B cell (primary cell): Measurements from ENCODE around the gene INAFM2. TPM values are rescaled to one million over a fixed set of nuclear protein-coding genes. Genes with fewer than 3 reads are reported as not detected.

Experiments used
- ATAC-seq: fragments of 200-7000 bp; cut with Tn5 transposase; one replicate; pipeline ENCODE4 v1.10.0; 2021; ENCODE audit warnings: low read depth, mild to moderate bottlenecking, moderate number of reproducible peaks, moderate library complexity
- CTCF ChIA-PET: fragments of 350-600 bp; sonication (Branson Sonifier 250); formaldehyde crosslinking; loops from one replicate; lab custom pipeline; 2021; ENCODE audit warnings: antibody characterized with exemption, inconsistent platforms; lab: Charles Lee
- POLR2A ChIA-PET: fragments of 350-600 bp; sonication (Branson Sonifier 250); formaldehyde crosslinking; loops from one replicate; lab custom pipeline; 2021; ENCODE audit warnings: antibody characterized with exemption; lab: Charles Lee
- DNase-seq: peaks from one replicate; pipeline ENCODE4 v3.0.0; 2013
- H2AFZ ChIP-seq: 2 replicates; pipeline ENCODE4 v1.6.1; 2012; ENCODE audit warnings: mild to moderate bottlenecking, low read depth, low read length; ENCODE audit not compliant: insufficient read depth, poor library complexity, severe bottlenecking
- H3K27ac ChIP-seq, 2 donors: 1 replicate in 1 of 2; 2 replicates in 1 of 2; pipeline ENCODE4 v1.5.1; 2012 to 2013; ENCODE audit warnings: low read length in 2 of 2, mild to moderate bottlenecking in 2 of 2, moderate library complexity in 1 of 2
- H3K27me3 ChIP-seq, 4 experiments: fragments of 200-600 bp in 1 of 4; sonication (generic) in 1 of 4; replicated peaks in 1 of 4; 1 replicate in 2 of 4; 2 replicates in 2 of 4; pipeline versions ENCODE4 v1.6.1 to v1.7.0; 2013 to 2016; ENCODE audit warnings: low read length in 3 of 4, mild to moderate bottlenecking in 2 of 4, mixed read lengths in 1 of 4, moderate library complexity in 1 of 4; ENCODE audit not compliant: insufficient read depth in 4 of 4, control insufficient read depth in 3 of 4; ENCODE audit errors: control extremely low read depth in 1 of 4
- H3K36me3 ChIP-seq, 2 experiments: replicated peaks in 1 of 2; 1 replicate in 1 of 2; 2 replicates in 1 of 2; pipeline versions ENCODE4 v1.6.1 to v1.7.1; 2013; ENCODE audit warnings: low read length in 1 of 2; ENCODE audit not compliant: insufficient read depth in 2 of 2, control insufficient read depth in 1 of 2; ENCODE audit errors: control extremely low read depth in 1 of 2, extremely low read depth in 1 of 2
- H3K4me1 ChIP-seq, 2 donors: fragments of 200-600 bp in 1 of 2; sonication (generic) in 1 of 2; 1 replicate in 1 of 2; 2 replicates in 1 of 2; pipeline versions ENCODE4 v1.5.1 to v1.6.1; 2013 to 2017; ENCODE audit warnings: low read length in 2 of 2; ENCODE audit not compliant: control insufficient read depth in 2 of 2, insufficient read depth in 2 of 2
- H3K4me2 ChIP-seq: replicated peaks from 2 replicates; pipeline ENCODE3; 2012; ENCODE audit warnings: mild to moderate bottlenecking, low read depth, low read length; ENCODE audit not compliant: poor library complexity, severe bottlenecking
- H3K4me3 ChIP-seq, 5 experiments: fragments of 200-600 bp in 1 of 5; sonication (generic) in 1 of 5; 1 replicate in 3 of 5; 2 replicates in 2 of 5; pipeline versions ENCODE4 v1.5.1 to v1.7.0; 2011 to 2016; ENCODE audit warnings: low read length in 4 of 5, mild to moderate bottlenecking in 4 of 5, low read depth in 2 of 5, control low read depth in 1 of 5, moderate library complexity in 1 of 5; ENCODE audit not compliant: insufficient read depth in 1 of 5; ENCODE audit errors: control extremely low read depth in 1 of 5, extremely low read depth in 1 of 5
- H3K79me2 ChIP-seq: fragments of 200-600 bp; sonication (generic); one replicate; pipeline ENCODE4 v1.6.0; 2016; ENCODE audit warnings: low read length; ENCODE audit not compliant: control insufficient read depth, insufficient read depth
- H3K9ac ChIP-seq: fragments of 200-600 bp; sonication (generic); 2 replicates; pipeline ENCODE4 v1.6.1; 2017; ENCODE audit warnings: mild to moderate bottlenecking, low read length, moderate library complexity
- H3K9me3 ChIP-seq, 3 donors: one replicate each; pipeline versions ENCODE4 v1.6.1 to v1.7.1; 2013; ENCODE audit warnings: low read length in 2 of 3; ENCODE audit not compliant: control insufficient read depth in 2 of 3, insufficient read depth in 1 of 3; ENCODE audit errors: control extremely low read depth in 1 of 3
- H4K20me1 ChIP-seq: 2 replicates; pipeline ENCODE4 v1.6.0; 2012; ENCODE audit warnings: mild to moderate bottlenecking, low read length; ENCODE audit not compliant: insufficient read depth, control insufficient read depth, poor library complexity, severe bottlenecking
- H3K27ac Mint-ChIP-seq: one replicate; pipeline ENCODE4 v1.8.0; 2021; ENCODE audit warnings: mixed read lengths
- H3K27me3 Mint-ChIP-seq: one replicate; pipeline ENCODE4 v1.8.0; 2021; ENCODE audit warnings: mixed read lengths
- H3K4me1 Mint-ChIP-seq: one replicate; pipeline ENCODE4 v1.8.0; 2021; ENCODE audit warnings: mixed read lengths
- H3K4me3 Mint-ChIP-seq: one replicate; pipeline ENCODE4 v1.8.0; 2021; ENCODE audit warnings: mixed read lengths
- H3K9me3 Mint-ChIP-seq: one replicate; pipeline ENCODE4 v1.8.0; 2022; ENCODE audit warnings: mixed read lengths; ENCODE audit not compliant: insufficient read depth
- CTCF ChIP-seq: fragments of 200-600 bp; IDR thresholded peaks from one replicate; pipeline ENCODE4 v1.8.0; 2022; ENCODE audit warnings: antibody characterized with exemption, mild to moderate bottlenecking
- EZH2 ChIP-seq: IDR thresholded peaks from 2 replicates; pipeline ENCODE4 v1.6.1; 2012; ENCODE audit warnings: borderline replicate concordance, low read depth, mild to moderate bottlenecking, moderate library complexity, low read length; ENCODE audit not compliant: insufficient read depth, poor library complexity, severe bottlenecking
- WGBS: methylation state at CpG from one replicate; pipeline ENCODE4 v1.1.5; 2013; ENCODE audit warnings: missing lambda C conversion rate; ENCODE audit not compliant: insufficient coverage; 5-methylcytosine and 5-hydroxymethylcytosine counted together
- intact Hi-C: fragments of 100-400 bp; cut with micrococcal nuclease; formaldehyde crosslinking; loops from one replicate; pipeline ENCODE4 v1.10.0; 2022
- polyA plus RNA-seq: library from polyadenylated mRNA; depleted of rRNA; stranded (reverse); fragments of >200 nt; gene quantifications from 2 replicates; pipeline ENCODE4 v1.2.3, GENCODE V29; 2012
- total RNA-seq, 2 donors: library from RNA; stranded (reverse); fragments of 120-200 nt in 1 of 2; gene quantifications; 1 replicate in 1 of 2; 2 replicates in 1 of 2; pipeline versions ENCODE4 v1.2.3 to v1.2.4, GENCODE V29; 2013 to 2022

INAFM2 gene
- total and polyA plus RNA-seq, 2 donors (not counting 1 experiment from before 2014, with no cell fraction given) = 3.0 to 7.0 TPM

GRCh38 chr15:40327457-40327856, 4.0 kb downstream of the INAFM2 start:
- ATAC-seq = no peak
- POLR2A ChIA-PET = no interaction called here
- WGBS = 47% methylated on average over 5 of the region's 6 CpGs

DNA sequence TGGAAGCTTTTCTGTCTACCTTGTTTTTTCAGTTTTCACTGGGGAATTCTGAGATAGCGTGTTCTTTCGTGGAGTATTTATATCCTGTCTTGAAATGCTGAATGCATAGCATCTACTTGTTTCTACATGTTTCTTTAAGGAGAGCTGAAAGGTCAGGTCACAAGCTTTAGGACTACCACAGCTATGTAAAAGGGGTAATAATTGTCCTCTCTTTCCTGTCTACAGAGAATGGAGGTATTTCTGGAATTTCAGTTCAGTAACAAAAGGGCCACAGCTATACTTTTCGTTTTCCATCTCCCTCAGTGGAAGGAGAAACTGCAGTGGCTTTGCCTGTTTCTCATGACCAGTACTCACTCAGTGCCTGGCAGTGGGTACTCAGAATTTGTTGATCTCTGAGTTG, 4.7 kb downstream of the INAFM2 start:
- Histone ChIP-seq H4K20me1 (no peaks in the 10 kb centered on the region), H3K4me1 (peaks cover 14 to 16% of the 10 kb centered on the region in 2 donors), H3K9me3 (no peaks in the 10 kb centered on the region), H3K9ac (no peak overlapping the region), H3K27me3 (no peaks in the 10 kb centered on the region), H3K4me3 (no peak overlapping the region), H3K27ac (no peak overlapping the region), H3K79me2 (no peaks in the 10 kb centered on the region), H2AFZ (no peak overlapping the region), H3K4me2 (no peak overlapping the region), H3K36me3 (no peaks in the 10 kb centered on the region)
- Mint-ChIP-seq H3K9me3 (no peaks in the 10 kb centered on the region), H3K27ac (no peak overlapping the region), H3K27me3 (no peaks in the 10 kb centered on the region), H3K4me1 (peaks cover 20% of the 10 kb centered on the region), H3K4me3 (no peak overlapping the region)
- WGBS = 0% methylated on average over 1 of the region's 3 CpGs
- CTCF ChIA-PET = interaction anchor here (1.1 to 7.3 kb wide), 8 partner anchors 9 to 94 kb away, joined by 3 to 134 read pairs (median 14); partner anchors contain the start of genes CCDC9B and PLCB2
- POLR2A ChIA-PET = no interaction called here
- TF ChIP-seq CTCF (no peak), EZH2 (no peak)
- ATAC-seq = no peak
- intact Hi-C loops = no loop called here
- no peak for DNase-seq

More at GRCh38 chr15:40327457-40327856, 4.0 kb downstream of the INAFM2 start:
- no peaks in the 10 kb centered on the region for H3K36me3 ChIP-seq
- no peak overlapping the region for H3K4me2 ChIP-seq
- H3K9me3 ChIP-seq = peaks cover 0 to 2% (median 0%) of the 10 kb centered on the region in 3 donors
- no peak for TF ChIP-seq CTCF
- Mint-ChIP-seq H3K4me3 (no peak overlapping the region), H3K27me3 (no peaks in the 10 kb centered on the region), H3K4me1 (peaks cover 19% of the 10 kb centered on the region), H3K9me3 (no peaks in the 10 kb centered on the region), H3K27ac (no peak overlapping the region)
- no peaks in the 10 kb centered on the region for H4K20me1 ChIP-seq
- CTCF ChIA-PET = interaction anchor here (1.0 to 7.3 kb wide), 6 partner anchors 10 to 48 kb away, joined by 3 to 134 read pairs (median 28); partner anchors contain the start of genes CCDC9B and PLCB2
- no peaks in the 10 kb centered on the region for H3K79me2 ChIP-seq
- no peak overlapping the region for H2AFZ ChIP-seq
- no peak overlapping the region for H3K4me3 ChIP-seq
- intact Hi-C loops = no loop called here
- no peak for DNase-seq
- H3K9ac ChIP-seq = no peak overlapping the region
- H3K4me1 ChIP-seq = peaks cover 21% of the 10 kb centered on the region in 2 donors
- no peaks in the 10 kb centered on the region for H3K27me3 ChIP-seq
- H3K27ac ChIP-seq = no peak overlapping the region
